Memory B cell (primary cell): ENCODE results near the gene REEP2.
"Not testable (repeated sequence)": the region's sequence is repeated elsewhere in the genome, so short reads cannot be mapped to it uniquely, and the experiment has no call there.

Source experiments
- ATAC-seq: fragments of 150-1000 bp; cut with Tn5 transposase; 2 replicates; pipeline ENCODE4 v1.10.0; 2021; ENCODE audit warnings: low read depth, mild to moderate bottlenecking, moderate library complexity
- DNase-seq, 2 donors: peaks; one replicate each; pipeline ENCODE4 v3.0.0; 2022; ENCODE audit warnings: low spot score in 2 of 2
- H3K27ac Mint-ChIP-seq: one replicate; pipeline ENCODE4 v1.8.0; 2022; ENCODE audit warnings: mild to moderate bottlenecking, moderate library complexity, mixed read lengths
- H3K27me3 Mint-ChIP-seq: one replicate; pipeline ENCODE4 v1.8.0; 2022; ENCODE audit warnings: mixed read lengths
- H3K36me3 Mint-ChIP-seq: one replicate; pipeline ENCODE4 v1.8.0; 2022; ENCODE audit warnings: mild to moderate bottlenecking, mixed read lengths
- H3K4me1 Mint-ChIP-seq: one replicate; pipeline ENCODE4 v1.8.0; 2022; ENCODE audit warnings: mixed read lengths
- H3K4me3 Mint-ChIP-seq: one replicate; pipeline ENCODE4 v1.8.0; 2022; ENCODE audit warnings: mild to moderate bottlenecking, moderate library complexity, mixed read lengths
- H3K9me3 Mint-ChIP-seq: one replicate; pipeline ENCODE4 v1.8.0; 2022; ENCODE audit warnings: mixed read lengths

Gene REEP2, protein sequence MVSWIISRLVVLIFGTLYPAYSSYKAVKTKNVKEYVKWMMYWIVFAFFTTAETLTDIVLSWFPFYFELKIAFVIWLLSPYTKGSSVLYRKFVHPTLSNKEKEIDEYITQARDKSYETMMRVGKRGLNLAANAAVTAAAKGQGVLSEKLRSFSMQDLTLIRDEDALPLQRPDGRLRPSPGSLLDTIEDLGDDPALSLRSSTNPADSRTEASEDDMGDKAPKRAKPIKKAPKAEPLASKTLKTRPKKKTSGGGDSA

DNA sequence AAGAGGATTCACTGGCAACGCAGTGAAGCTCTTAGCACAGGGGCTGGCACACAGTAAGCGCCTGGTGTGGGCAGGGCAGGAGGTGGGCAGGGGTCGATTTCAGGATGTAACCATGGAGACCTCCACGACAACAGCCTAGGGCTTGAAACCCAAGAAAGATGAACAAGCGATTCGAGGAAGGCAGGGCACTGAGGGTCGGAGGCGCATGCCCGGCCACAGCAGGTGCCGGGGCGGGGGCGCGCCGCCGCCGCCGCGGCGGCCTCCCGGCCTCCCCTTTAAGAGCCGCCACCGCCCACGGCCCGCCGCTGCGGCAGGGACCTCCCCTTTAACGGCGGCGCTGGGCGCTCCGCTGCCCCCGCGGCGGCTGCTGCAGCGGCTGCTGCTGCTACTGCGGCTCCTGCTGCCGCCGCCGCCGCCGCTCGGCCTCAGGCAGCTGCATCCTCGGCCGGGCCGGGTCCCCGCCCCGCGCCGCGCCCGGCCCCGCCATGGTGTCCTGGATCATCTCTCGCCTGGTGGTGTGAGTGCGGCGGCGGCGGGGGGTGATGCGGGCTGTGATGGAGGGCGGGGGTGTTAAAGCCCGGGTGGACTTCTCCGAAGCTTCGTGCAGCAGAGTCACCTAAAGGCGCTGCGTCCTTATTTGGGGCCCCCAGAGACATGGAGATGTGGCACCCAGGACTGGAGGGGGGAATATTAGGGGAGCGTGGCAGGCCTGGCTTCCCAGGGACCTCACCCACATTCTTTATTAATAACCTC lies at the start of gene REEP2:
Gene REEP2, plus strand, starts transcription at position 334 of the 753 bp plus-strand sequence. Its CDS starts 152 bp downstream, at position 486.
- Mint-ChIP-seq H3K36me3 (peaks cover 13% of the 10 kb centered on the region), H3K27ac (no peak within 1 kb of the TSS), H3K27me3 (peaks cover 4% of the 10 kb centered on the region), H3K9me3 (no peaks in the 10 kb centered on the region), H3K4me1 (peaks cover 13% of the 10 kb centered on the region), H3K4me3 (peak within 1 kb of the TSS; percentile 87)
- DNase-seq (peak; percentile 52 to 58), ATAC-seq (peak; percentile 85)

- Mint-ChIP-seq H3K36me3 (peaks cover 23% of the 10 kb centered on the region), H3K9me3 (no peaks in the 10 kb centered on the region), H3K27me3 (no peaks in the 10 kb centered on the region), H3K4me3 (no peak overlapping the region), H3K27ac (peak overlapping the region; percentile 41), H3K4me1 (no peaks in the 10 kb centered on the region)
- DNase-seq: no peak
- ATAC-seq: no peak
Observed at GRCh38 chr5:138389332-138389731, 49.5 kb upstream of the REEP2 start.

DNA sequence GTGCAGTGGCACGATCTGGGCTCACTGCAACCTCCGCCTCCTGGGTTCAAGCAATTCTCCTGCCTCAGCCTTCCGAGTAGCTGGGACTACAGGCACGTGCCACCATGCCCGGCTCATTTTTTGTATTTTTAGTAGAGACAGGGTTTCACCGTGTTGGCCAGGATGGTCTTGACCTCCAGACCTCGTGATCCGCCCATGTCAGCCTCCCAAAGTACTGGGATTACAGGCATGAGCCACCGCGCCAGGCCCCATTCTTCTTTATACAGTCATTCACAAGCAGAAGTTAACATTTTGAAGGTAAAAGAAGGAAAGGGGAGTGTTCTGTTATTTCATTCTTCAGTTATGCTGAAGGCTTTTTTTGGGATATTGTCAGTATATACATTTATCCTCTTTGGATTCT lies 48.9 kb upstream of the REEP2 start:
- ATAC-seq, DNase-seq, H3K27me3 Mint-ChIP-seq, H3K4me1 Mint-ChIP-seq, H3K9me3 Mint-ChIP-seq, H3K4me3 Mint-ChIP-seq, H3K27ac Mint-ChIP-seq: not testable (repeated sequence)
- peaks cover 29% of the 10 kb centered on the region for H3K36me3 Mint-ChIP-seq

GRCh38 chr5:138391859-138392386 lies 46.9 kb upstream of the REEP2 start:
- Mint-ChIP-seq H3K36me3 (peaks cover 33% of the 10 kb centered on the region), H3K4me3 (no peak overlapping the region), H3K27ac (no peak overlapping the region), H3K9me3 (no peaks in the 10 kb centered on the region), H3K4me1 (no peaks in the 10 kb centered on the region), H3K27me3 (no peaks in the 10 kb centered on the region)
- no peak for ATAC-seq
- DNase-seq: no peak

DNA sequence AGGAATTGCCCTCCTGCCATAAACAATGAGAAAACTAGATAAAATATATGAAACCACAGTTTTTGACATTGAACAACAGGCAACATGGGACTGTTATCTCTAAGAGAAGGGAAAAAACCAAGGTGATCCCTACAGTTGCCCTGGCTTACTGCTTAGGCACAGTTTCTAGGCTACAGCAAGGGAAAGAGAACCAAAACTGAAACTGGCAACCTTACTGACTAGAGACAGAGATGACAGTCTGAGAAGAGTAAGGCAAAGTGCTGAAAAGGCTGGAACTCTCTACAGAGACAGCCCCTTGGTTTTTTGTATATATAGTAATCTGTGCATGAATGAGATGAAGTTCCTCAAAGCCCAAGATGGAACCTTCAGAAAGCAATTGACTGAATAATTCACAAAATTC lies 36.2 kb upstream of the REEP2 start:
- Mint-ChIP-seq H3K4me1 (peaks cover 4% of the 10 kb centered on the region), H3K36me3 (peaks cover 45% of the 10 kb centered on the region), H3K4me3 (no peak overlapping the region), H3K27me3 (no peaks in the 10 kb centered on the region), H3K27ac (no peak overlapping the region), H3K9me3 (peaks cover 3% of the 10 kb centered on the region)
- ATAC-seq (no peak), DNase-seq (no peak)

DNA sequence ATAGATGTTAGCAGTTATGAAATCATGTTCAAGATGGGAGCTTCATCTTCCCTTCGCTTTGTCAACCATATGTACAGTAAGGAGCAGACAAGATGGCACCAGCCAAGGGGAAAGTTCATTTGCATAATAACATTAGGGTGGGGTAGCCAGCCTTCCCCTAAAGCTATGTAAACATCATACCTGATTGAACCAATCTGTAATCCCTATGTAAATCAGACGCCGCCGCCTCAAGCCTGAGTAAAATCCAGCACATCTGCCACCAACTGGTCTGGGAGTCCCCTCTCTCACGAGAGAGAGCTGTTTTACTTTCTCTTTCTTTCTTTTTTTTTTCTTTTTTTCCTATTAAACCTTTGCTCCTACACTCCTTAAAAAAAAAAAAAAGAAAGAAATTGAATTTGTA lies 30.8 kb upstream of the REEP2 start:
- Mint-ChIP-seq H3K27me3 (no peaks in the 10 kb centered on the region), H3K27ac (peak overlapping the region; percentile 90), H3K4me3 (no peak overlapping the region), H3K36me3 (peaks cover 30% of the 10 kb centered on the region), H3K9me3 (peaks cover 4% of the 10 kb centered on the region), H3K4me1 (peaks cover 8% of the 10 kb centered on the region)
- peak in 1 of 2 donors; percentile 21 for DNase-seq
- peak; percentile 98 for ATAC-seq

DNA sequence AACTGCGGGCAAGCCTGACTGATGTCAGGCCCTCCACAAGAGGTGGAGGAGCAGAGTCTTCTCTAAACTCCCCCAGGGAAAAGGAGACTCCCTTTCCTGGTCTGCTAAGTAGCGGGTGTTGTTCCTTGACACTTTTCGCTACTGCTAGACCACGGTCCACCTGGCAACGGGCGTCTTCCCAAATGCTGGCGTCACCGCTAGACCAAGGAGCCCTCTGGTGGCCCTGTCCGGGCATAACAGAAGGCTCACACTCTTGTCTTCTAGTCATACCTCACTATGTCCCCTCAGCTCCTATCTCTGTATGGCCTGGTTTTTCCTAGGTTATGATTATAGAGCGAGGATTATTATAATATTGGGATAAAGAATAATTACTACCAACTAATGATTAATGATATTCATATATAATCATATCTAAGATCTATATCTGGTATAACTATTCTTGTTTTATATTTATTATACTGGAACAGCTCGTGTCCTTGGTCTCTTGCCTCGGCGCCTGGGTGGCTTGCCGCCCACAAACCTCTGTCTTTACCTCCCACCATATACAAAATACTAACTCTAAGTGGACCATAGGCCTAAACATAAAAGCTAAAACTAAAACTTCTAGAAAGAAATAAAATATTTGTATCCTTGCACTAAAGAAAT lies 27.7 kb upstream of the REEP2 start:
- H3K27me3 Mint-ChIP-seq, H3K4me1 Mint-ChIP-seq, H3K27ac Mint-ChIP-seq, H3K9me3 Mint-ChIP-seq, ATAC-seq, H3K4me3 Mint-ChIP-seq: not testable (repeated sequence)
- H3K36me3 Mint-ChIP-seq: peaks cover 24% of the 10 kb centered on the region
- peak; percentile 9 to 16 for DNase-seq

DNA sequence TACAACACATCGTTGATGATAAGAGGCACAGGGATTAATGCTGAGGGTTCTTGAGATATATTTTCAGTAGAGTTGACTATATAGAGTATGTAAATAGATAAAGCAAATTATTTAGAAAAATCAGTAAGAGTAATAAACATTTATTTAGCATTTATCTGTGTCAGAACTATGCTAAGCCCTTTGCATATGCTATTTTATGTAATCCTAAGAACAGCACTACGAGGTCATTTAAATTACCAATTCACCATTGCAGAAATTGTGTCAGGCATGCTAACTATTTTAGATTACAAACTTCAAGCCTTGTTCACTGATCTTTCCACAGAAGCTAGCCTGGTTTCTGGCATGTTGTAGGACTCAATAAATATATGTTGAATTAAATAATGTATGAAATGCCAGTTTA lies 20.4 kb upstream of the REEP2 start:
- no peak overlapping the region for H3K4me3 Mint-ChIP-seq
- peaks cover 25% of the 10 kb centered on the region for H3K36me3 Mint-ChIP-seq
- ATAC-seq: no peak
- no peaks in the 10 kb centered on the region for H3K27me3 Mint-ChIP-seq
- no peak for DNase-seq
- no peaks in the 10 kb centered on the region for H3K9me3 Mint-ChIP-seq
- H3K27ac Mint-ChIP-seq: no peak overlapping the region
- H3K4me1 Mint-ChIP-seq: no peaks in the 10 kb centered on the region

DNA sequence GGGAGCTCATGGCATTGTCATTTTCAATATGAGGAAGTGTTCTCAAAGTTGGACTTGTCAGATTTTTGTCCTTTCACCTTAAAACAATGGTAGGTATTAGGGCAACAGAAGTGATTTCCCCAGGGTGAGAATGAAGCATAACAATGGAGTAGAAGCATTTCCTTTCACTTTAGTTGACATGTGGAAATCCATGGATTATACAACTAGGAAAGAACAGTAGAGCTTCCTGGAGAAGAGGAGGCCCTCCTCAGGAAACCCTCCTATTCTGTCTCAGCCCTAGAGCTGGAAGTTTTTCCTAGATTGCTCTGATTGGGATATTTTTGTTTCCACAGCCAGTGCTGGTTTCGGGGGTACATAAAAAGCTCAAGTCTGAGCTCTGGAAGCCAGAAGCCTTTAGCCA lies 13.8 kb upstream of the REEP2 start:
- H3K36me3 Mint-ChIP-seq: peaks cover 42% of the 10 kb centered on the region
- H3K4me1 Mint-ChIP-seq: no peaks in the 10 kb centered on the region
- H3K27me3 Mint-ChIP-seq: no peaks in the 10 kb centered on the region

DNA sequence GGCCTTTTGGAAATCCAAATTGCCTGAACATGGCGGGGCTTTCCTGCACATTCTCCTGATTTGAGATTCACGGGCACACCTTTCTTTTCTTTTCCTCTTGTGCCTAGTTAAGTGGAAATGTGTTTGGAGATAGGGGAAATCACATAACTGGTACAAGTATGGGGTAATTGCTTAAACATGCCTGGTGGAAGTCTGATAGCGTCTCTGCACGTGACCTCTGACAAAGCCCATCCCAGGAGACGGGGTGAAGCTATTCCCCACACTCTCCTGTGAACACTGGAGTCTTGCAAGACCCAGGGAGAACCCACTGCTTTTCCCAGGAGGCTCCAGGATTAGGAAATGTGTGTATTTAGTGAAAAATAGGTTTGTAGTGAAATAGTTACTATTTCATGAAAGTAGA lies 2.9 kb upstream of the REEP2 start:
- DNase-seq (no peak), ATAC-seq (no peak)
- peaks cover 13% of the 10 kb centered on the region for H3K4me1 Mint-ChIP-seq
- peaks cover 22% of the 10 kb centered on the region for H3K36me3 Mint-ChIP-seq
- no peak overlapping the region for H3K27ac Mint-ChIP-seq
- no peak overlapping the region for H3K4me3 Mint-ChIP-seq
- peaks cover 4% of the 10 kb centered on the region for H3K27me3 Mint-ChIP-seq
- no peaks in the 10 kb centered on the region for H3K9me3 Mint-ChIP-seq

More for the DNA sequence above, 13.8 kb upstream of the REEP2 start:
- ATAC-seq (no peak), DNase-seq (no peak)
- Mint-ChIP-seq H3K4me3 (no peak overlapping the region), H3K9me3 (no peaks in the 10 kb centered on the region), H3K27ac (no peak overlapping the region)

- Mint-ChIP-seq H3K4me3 (peak overlapping the region; percentile 87), H3K27ac (no peak overlapping the region), H3K27me3 (peaks cover 4% of the 10 kb centered on the region), H3K9me3 (no peaks in the 10 kb centered on the region), H3K4me1 (peaks cover 13% of the 10 kb centered on the region), H3K36me3 (peaks cover 13% of the 10 kb centered on the region)
- ATAC-seq (no peak), DNase-seq (no peak)
Observed at GRCh38 chr5:138438003-138438723, 694 bp upstream of the REEP2 start.

GRCh38 chr5:138439477-138440158 lies 761 bp downstream of the REEP2 start:
- H3K4me1 Mint-ChIP-seq: peaks cover 13% of the 10 kb centered on the region
- no peak for DNase-seq
- H3K27ac Mint-ChIP-seq: no peak overlapping the region
- ATAC-seq: no peak
- no peaks in the 10 kb centered on the region for H3K9me3 Mint-ChIP-seq
- peaks cover 11% of the 10 kb centered on the region for H3K36me3 Mint-ChIP-seq
- peak overlapping the region; percentile 87 for H3K4me3 Mint-ChIP-seq
- peaks cover 4% of the 10 kb centered on the region for H3K27me3 Mint-ChIP-seq
